GM21576 (cell line): Measurements from ENCODE around the gene NPAS1.
"Not testable (repeated sequence)": the region's sequence is repeated elsewhere in the genome, so short reads cannot be mapped to it uniquely, and the experiment has no call there.

ENCODE experiments used
- ATAC-seq: cut with Tn5 transposase; IDR thresholded peaks from one replicate; pipeline ENCODE4 v1.9.1; 2021; ENCODE audit warnings: mild to moderate bottlenecking, moderate library complexity; ENCODE audit not compliant: unreplicated experiment

The NPAS1 gene

GRCh38 chr19:47074621-47075020 lies 55.0 kb downstream of the NPAS1 start:
- no peak for ATAC-seq

- no peak for ATAC-seq
Measured at GRCh38 chr19:47075179-47075810, 55.7 kb downstream of the NPAS1 start.

- no peak for ATAC-seq
Measured at GRCh38 chr19:47075941-47076340, 56.3 kb downstream of the NPAS1 start.

GRCh38 chr19:47078351-47078750 lies 58.7 kb downstream of the NPAS1 start:
- not testable (repeated sequence) for ATAC-seq

- ATAC-seq: no peak
Measured at GRCh38 chr19:47081095-47081494, 61.5 kb downstream of the NPAS1 start.

- no peak for ATAC-seq
Measured at GRCh38 chr19:47082493-47082892, 62.9 kb downstream of the NPAS1 start.

GRCh38 chr19:47084879-47085439 lies 65.3 kb downstream of the NPAS1 start:
- no peak for ATAC-seq

- ATAC-seq: no peak
Measured at GRCh38 chr19:47086280-47086679, 66.6 kb downstream of the NPAS1 start.

GRCh38 chr19:47089767-47090350 lies 70.2 kb downstream of the NPAS1 start:
- ATAC-seq: no peak

- no peak for ATAC-seq
Measured at GRCh38 chr19:47093254-47093653, 73.6 kb downstream of the NPAS1 start.

- peak; percentile 53 for ATAC-seq
Measured at GRCh38 chr19:47093841-47094240, 74.2 kb downstream of the NPAS1 start.

- ATAC-seq: no peak
Measured at GRCh38 chr19:47094557-47095475, 75.2 kb downstream of the NPAS1 start.
